AG04449 (cell line): ENCODE measurements around the gene RBM8A.

ENCODE experiments used
- CTCF ChIA-PET: fragments of 350-600 bp; formaldehyde crosslinking; extraction: SDS; loops from one replicate; lab custom pipeline; 2021; ENCODE audit warnings: antibody characterized with exemption; lab: Yijun Ruan, JAX
- POLR2A ChIA-PET: fragments of 400-600, 350-600 bp; formaldehyde crosslinking; extraction: SDS; loops from one replicate; lab custom pipeline; 2020; ENCODE audit warnings: antibody characterized with exemption, inconsistent platforms; lab: Yijun Ruan, JAX
- DNase-seq: peaks from one replicate; pipeline ENCODE4 v3.0.0-alpha.2; 2010; ENCODE audit warnings: low read depth, low spot score
- H3K4me3 ChIP-seq: 2 replicates; pipeline ENCODE4 v1.5.1; 2011; ENCODE audit warnings: low read depth, mild to moderate bottlenecking, control low read depth, low read length
- TF ChIP-seq, protein P1 (sequence below): IDR thresholded peaks from one replicate; pipeline ENCODE4 v1.5.1; 2011; ENCODE audit warnings: mild to moderate bottlenecking, moderate library complexity, low read length, control low read depth, inconsistent platforms; ENCODE audit not compliant: insufficient read depth; ENCODE audit errors: missing control alignments

The RBM8A gene

GRCh38 chr1:145893306-145894055, 33.8 kb downstream of the RBM8A start:
- TF ChIP-seq, protein P1, sequence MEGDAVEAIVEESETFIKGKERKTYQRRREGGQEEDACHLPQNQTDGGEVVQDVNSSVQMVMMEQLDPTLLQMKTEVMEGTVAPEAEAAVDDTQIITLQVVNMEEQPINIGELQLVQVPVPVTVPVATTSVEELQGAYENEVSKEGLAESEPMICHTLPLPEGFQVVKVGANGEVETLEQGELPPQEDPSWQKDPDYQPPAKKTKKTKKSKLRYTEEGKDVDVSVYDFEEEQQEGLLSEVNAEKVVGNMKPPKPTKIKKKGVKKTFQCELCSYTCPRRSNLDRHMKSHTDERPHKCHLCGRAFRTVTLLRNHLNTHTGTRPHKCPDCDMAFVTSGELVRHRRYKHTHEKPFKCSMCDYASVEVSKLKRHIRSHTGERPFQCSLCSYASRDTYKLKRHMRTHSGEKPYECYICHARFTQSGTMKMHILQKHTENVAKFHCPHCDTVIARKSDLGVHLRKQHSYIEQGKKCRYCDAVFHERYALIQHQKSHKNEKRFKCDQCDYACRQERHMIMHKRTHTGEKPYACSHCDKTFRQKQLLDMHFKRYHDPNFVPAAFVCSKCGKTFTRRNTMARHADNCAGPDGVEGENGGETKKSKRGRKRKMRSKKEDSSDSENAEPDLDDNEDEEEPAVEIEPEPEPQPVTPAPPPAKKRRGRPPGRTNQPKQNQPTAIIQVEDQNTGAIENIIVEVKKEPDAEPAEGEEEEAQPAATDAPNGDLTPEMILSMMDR, result no peak
- DNase-seq, result no peak
- POLR2A ChIA-PET, result interaction anchor here (1.9 to 2.6 kb wide), 2 partner anchors 15 to 35 kb away, joined by 13 to 15 read pairs; partner anchors contain the start of gene PIAS3
- CTCF ChIA-PET, result interaction anchor here (1.2 to 16.3 kb wide), 14 partner anchors 9 to 123 kb away, joined by 3 to 469 read pairs (median 28); partner anchors contain the start of genes ITGA10, LIX1L, NUDT17 and PEX11B
- H3K4me3 ChIP-seq, result no peak overlapping the region

GRCh38 chr1:145892486-145893087, 34.7 kb downstream of the RBM8A start:
- H3K4me3 ChIP-seq, result no peak overlapping the region; the same call in 1 of the 2 replicates
- ChIA-PET CTCF (interaction anchor here (0.7 to 16.3 kb wide), 30 partner anchors 8 to 146 kb away, joined by 3 to 469 read pairs (median 10); partner anchors contain the start of genes ANKRD34A, HJV, ITGA10 and LIX1L), POLR2A (interaction anchor here (0.5 to 2.6 kb wide), 11 partner anchors 15 to 103 kb away, joined by 3 to 15 read pairs (median 4); partner anchors contain the start of genes ANKRD34A, LIX1L, PIAS3 and POLR3GL)
- TF ChIP-seq, protein P1, result no peak
- no peak for DNase-seq

DNA sequence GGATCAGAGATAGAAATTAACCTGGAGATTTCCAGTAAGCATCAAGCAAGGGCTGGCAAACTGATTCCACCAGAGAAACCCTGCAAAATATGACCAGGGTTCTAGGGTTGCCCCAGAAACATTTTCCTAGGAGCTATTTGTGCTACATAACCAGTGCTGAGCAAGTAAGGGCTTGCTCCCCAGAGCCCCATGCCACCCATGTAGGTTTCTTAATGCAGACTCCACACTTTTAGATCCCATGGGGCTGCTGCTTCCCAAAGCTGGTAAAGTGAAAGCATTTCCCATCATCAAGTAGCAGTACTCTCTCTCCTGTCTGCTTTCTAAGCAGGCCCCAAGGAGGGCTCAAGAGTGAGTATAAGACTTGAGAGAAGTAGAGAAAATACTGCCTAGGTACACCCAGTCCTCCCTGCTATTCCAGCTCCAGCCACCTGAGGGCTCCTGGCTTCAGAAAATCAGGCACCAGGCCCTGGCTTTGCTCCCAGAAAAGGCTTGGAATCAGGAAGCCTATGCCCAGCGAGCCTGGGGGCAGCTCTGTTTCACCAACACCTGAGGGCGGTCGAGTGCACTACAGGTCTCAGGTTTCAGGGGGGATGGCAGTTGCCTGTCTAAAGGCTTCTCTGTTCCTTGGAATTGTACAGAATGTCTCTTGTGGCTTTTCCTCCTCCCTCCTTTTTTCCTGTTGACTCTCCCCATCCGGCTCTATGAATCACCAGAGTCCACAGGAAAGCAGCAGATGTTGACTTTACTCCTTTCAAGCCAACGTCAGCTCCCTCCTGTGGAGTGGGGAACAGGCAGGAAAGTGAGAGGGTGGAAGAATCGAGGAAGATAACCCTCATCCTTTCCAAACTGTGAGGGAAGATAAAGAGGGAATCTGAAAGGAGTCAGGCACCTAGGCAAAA, 35.4 kb downstream of the RBM8A start:
- no peak overlapping the region; the same call in 1 of the 2 replicates for H3K4me3 ChIP-seq
- TF ChIP-seq, protein P1, result peak; percentile 79
- POLR2A ChIA-PET, result interaction anchor here (0.6 to 2.6 kb wide), 15 partner anchors 16 to 113 kb away, joined by 3 to 15 read pairs (median 4); partner anchors contain the start of genes ANKRD34A, LIX1L, NUDT17 and PEX11B
- peak; percentile 95 for DNase-seq
- CTCF ChIA-PET, result interaction anchor here (0.6 to 16.3 kb wide), 41 partner anchors 8 to 157 kb away, joined by 3 to 469 read pairs (median 6); partner anchors contain the start of genes ANKRD34A, HJV, ITGA10 and LIX1L

GRCh38 chr1:145891143-145891542, 36.1 kb downstream of the RBM8A start:
- ChIA-PET CTCF (interaction anchor here (0.7 to 16.3 kb wide), 34 partner anchors 8 to 158 kb away, joined by 3 to 469 read pairs (median 8); partner anchors contain the start of genes ANKRD34A, ITGA10, LIX1L and NUDT17), POLR2A (interaction anchor here (0.6 to 2.6 kb wide), 8 partner anchors 17 to 73 kb away, joined by 3 to 15 read pairs (median 6); partner anchors contain the start of genes ANKRD34A, LIX1L, PIAS3 and POLR3GL)
- no peak overlapping the region for H3K4me3 ChIP-seq
- TF ChIP-seq, protein P1, result no peak
- no peak for DNase-seq

DNA sequence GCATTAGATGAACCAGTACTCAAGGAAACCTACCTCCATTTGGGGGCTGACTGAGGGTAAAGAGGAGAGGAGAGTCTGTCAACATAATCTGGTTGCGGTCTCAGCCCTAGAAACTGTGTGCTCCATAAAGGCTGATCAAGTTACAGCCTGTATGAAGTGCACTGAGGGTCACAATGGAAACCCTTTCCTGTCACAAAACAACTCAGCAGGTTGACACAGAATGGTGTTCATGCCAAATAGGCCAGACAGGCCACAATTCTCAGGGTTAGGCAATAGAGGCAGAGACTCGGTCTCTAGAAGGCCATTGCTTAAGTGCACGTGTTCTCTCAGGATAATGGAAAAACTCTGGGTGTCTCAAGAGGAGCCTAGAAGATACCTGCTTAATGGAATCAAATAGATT, 37.6 kb downstream of the RBM8A start:
- TF ChIP-seq, protein P1, result no peak
- H3K4me3 ChIP-seq, result no peak overlapping the region
- POLR2A ChIA-PET, result no interaction called here
- DNase-seq, result no peak
- CTCF ChIA-PET, result interaction anchor here (3.2 to 16.3 kb wide), 10 partner anchors 9 to 123 kb away, joined by 18 to 469 read pairs (median 28); partner anchors contain the start of genes ITGA10, NUDT17, PEX11B and PIAS3
